Ascending aorta (tissue), 2 donors: Measurements from ENCODE around the gene PTPRN2. TPM values are rescaled to one million over a fixed set of nuclear protein-coding genes. Genes with fewer than 3 reads are reported as not detected.

Source experiments
- DNase-seq, 2 donors: peaks; one replicate each; pipeline ENCODE4 v3.0.0-alpha.2; 2019; ENCODE audit warnings: low spot score in 2 of 2
- H3K27ac ChIP-seq, 2 donors: fragments of 200-600 bp; sonication (generic); one replicate each; pipeline ENCODE4 v1.5.1; 2016 to 2017; ENCODE audit warnings: mild to moderate bottlenecking in 1 of 2
- H3K27me3 ChIP-seq: fragments of 200-600 bp; sonication (generic); one replicate; pipeline ENCODE4 v1.5.1; 2017
- H3K36me3 ChIP-seq, 2 donors: fragments of 200-600 bp; sonication (generic); one replicate each; pipeline ENCODE4 v1.5.1; 2016
- H3K4me1 ChIP-seq, 2 donors: fragments of 200-600 bp; sonication (generic); one replicate each; pipeline ENCODE4 v1.5.1; 2016 to 2017; ENCODE audit warnings: mild to moderate bottlenecking in 1 of 2
- H3K4me3 ChIP-seq, 2 donors: fragments of 200-600 bp; sonication (generic); one replicate each; pipeline ENCODE4 v1.5.1; 2016 to 2017; ENCODE audit warnings: mild to moderate bottlenecking in 1 of 2
- H3K9me3 ChIP-seq, 2 donors: fragments of 200-600 bp; sonication (generic); one replicate each; pipeline ENCODE4 v1.5.1; 2016
- CTCF ChIP-seq, 3 experiments: fragments of 200-600 bp in 2 of 3; fragments of 450-650 bp in 1 of 3; sonication (generic) in 2 of 3; IDR thresholded peaks; one replicate each; pipeline ENCODE4 v1.5.1; 2016 to 2019; ENCODE audit warnings: antibody characterized with exemption in 3 of 3, mild to moderate bottlenecking in 1 of 3, moderate library complexity in 1 of 3
- intact Hi-C: fragments of 100-400 bp; cut with DNase I; formaldehyde crosslinking; loops from one replicate; pipeline ENCODE4 v1.15.1; 2023
- total RNA-seq: library from RNA; depleted of rRNA; stranded (reverse); fragments of >200 nt; gene quantifications from one replicate; pipeline ENCODE4 v1.1.0, GENCODE V29; 2016

The PTPRN2 gene
- total RNA-seq, 1 donor from 2014 or later = 7.3 TPM

- H3K36me3 ChIP-seq = no peaks in the 10 kb centered on the region
- TF ChIP-seq CTCF (IDR thresholded peaks at IDR 0.05) = no peak
- intact Hi-C loops = no loop called here
- H3K4me1 ChIP-seq = no peaks in the 10 kb centered on the region
- H3K27me3 ChIP-seq = no peaks in the 10 kb centered on the region
- H3K9me3 ChIP-seq = no peaks in the 10 kb centered on the region
- H3K4me3 ChIP-seq = no peak overlapping the region
- H3K27ac ChIP-seq = no peak overlapping the region
- peak in 1 of 2 donors; percentile 27 for DNase-seq
Measured at GRCh38 chr7:158369290-158369689, 218.3 kb downstream of the PTPRN2 start.

- no peak for TF ChIP-seq CTCF (IDR thresholded peaks at IDR 0.05)
- H3K27me3 ChIP-seq = no peaks in the 10 kb centered on the region
- intact Hi-C loops = no loop called here
- H3K4me3 ChIP-seq = no peak overlapping the region
- H3K4me1 ChIP-seq = no peaks in the 10 kb centered on the region
- peak in 1 of 2 donors; percentile 46 for DNase-seq
- H3K27ac ChIP-seq = no peak overlapping the region
- no peaks in the 10 kb centered on the region for H3K36me3 ChIP-seq
- H3K9me3 ChIP-seq = no peaks in the 10 kb centered on the region
Measured at GRCh38 chr7:158368449-158368848, 219.2 kb downstream of the PTPRN2 start.

- H3K4me1 ChIP-seq = no peaks in the 10 kb centered on the region
- no peaks in the 10 kb centered on the region for H3K27me3 ChIP-seq
- no peaks in the 10 kb centered on the region for H3K36me3 ChIP-seq
- intact Hi-C loops = no loop called here
- H3K9me3 ChIP-seq = no peaks in the 10 kb centered on the region
- DNase-seq = no peak
- no peak overlapping the region for H3K27ac ChIP-seq
- no peak for TF ChIP-seq CTCF (IDR thresholded peaks at IDR 0.05)
- H3K4me3 ChIP-seq = no peak overlapping the region
Measured at GRCh38 chr7:158367634-158367982, 220.0 kb downstream of the PTPRN2 start.

GRCh38 chr7:158366916-158367633 is 220.5 kb downstream of the PTPRN2 start:
- Histone ChIP-seq H3K27me3 (no peaks in the 10 kb centered on the region), H3K4me1 (no peaks in the 10 kb centered on the region), H3K36me3 (no peaks in the 10 kb centered on the region), H3K4me3 (no peak overlapping the region), H3K27ac (no peak overlapping the region), H3K9me3 (no peaks in the 10 kb centered on the region)
- intact Hi-C loops = no loop called here
- DNase-seq = peak in 1 of 2 donors; percentile 30
- no peak for TF ChIP-seq CTCF (IDR thresholded peaks at IDR 0.05)

- no peak for TF ChIP-seq CTCF (IDR thresholded peaks at IDR 0.05)
- Histone ChIP-seq H3K4me1 (no peaks in the 10 kb centered on the region), H3K9me3 (no peaks in the 10 kb centered on the region), H3K36me3 (no peaks in the 10 kb centered on the region), H3K27ac (no peak overlapping the region), H3K27me3 (no peaks in the 10 kb centered on the region), H3K4me3 (no peak overlapping the region)
- peak in 1 of 2 donors; percentile 22 for DNase-seq
- intact Hi-C loops = no loop called here
Measured at GRCh38 chr7:158366346-158366745, 221.3 kb downstream of the PTPRN2 start.

- intact Hi-C loops = no loop called here
- no peak overlapping the region for H3K4me3 ChIP-seq
- H3K4me1 ChIP-seq = no peaks in the 10 kb centered on the region
- no peaks in the 10 kb centered on the region for H3K27me3 ChIP-seq
- H3K9me3 ChIP-seq = no peaks in the 10 kb centered on the region
- DNase-seq = no peak
- TF ChIP-seq CTCF (IDR thresholded peaks at IDR 0.05) = no peak
- H3K27ac ChIP-seq = no peak overlapping the region
- no peaks in the 10 kb centered on the region for H3K36me3 ChIP-seq
Measured at GRCh38 chr7:158365267-158365666, 222.4 kb downstream of the PTPRN2 start.
